ENCODE data around the gene ANKFY1. TPM values are rescaled to one million over a fixed set of nuclear protein-coding genes. Genes with fewer than 3 reads are reported as not detected.

The ANKFY1 gene
- total RNA-seq, 6 experiments from 2014 or later, result 21.3 to 34.9 (median 29.5) TPM

- H3K36me3 ChIP-seq, result peaks cover 0 to 38% (median 3%) of the 10 kb centered on the region in 4 donors
- TF ChIP-seq, protein P1, sequence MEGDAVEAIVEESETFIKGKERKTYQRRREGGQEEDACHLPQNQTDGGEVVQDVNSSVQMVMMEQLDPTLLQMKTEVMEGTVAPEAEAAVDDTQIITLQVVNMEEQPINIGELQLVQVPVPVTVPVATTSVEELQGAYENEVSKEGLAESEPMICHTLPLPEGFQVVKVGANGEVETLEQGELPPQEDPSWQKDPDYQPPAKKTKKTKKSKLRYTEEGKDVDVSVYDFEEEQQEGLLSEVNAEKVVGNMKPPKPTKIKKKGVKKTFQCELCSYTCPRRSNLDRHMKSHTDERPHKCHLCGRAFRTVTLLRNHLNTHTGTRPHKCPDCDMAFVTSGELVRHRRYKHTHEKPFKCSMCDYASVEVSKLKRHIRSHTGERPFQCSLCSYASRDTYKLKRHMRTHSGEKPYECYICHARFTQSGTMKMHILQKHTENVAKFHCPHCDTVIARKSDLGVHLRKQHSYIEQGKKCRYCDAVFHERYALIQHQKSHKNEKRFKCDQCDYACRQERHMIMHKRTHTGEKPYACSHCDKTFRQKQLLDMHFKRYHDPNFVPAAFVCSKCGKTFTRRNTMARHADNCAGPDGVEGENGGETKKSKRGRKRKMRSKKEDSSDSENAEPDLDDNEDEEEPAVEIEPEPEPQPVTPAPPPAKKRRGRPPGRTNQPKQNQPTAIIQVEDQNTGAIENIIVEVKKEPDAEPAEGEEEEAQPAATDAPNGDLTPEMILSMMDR (IDR thresholded peaks at IDR 0.05), result no peak
- no peak for TF ChIP-seq POLR2A (IDR thresholded peaks at IDR 0.05)
- ATAC-seq (no peak), DNase-seq (no peak)
- H3K4me1 ChIP-seq, result peaks cover 0 to 25% (median 0%) of the 10 kb centered on the region in 4 donors
- peak overlapping the region in 1 of 3 donors; percentile 51 for H3K27ac ChIP-seq
- no peak overlapping the region for H3K4me3 ChIP-seq
- 26% methylated on average over 3 of the region's 3 CpGs for WGBS (ENCODE audit: insufficient coverage, low coverage, low lambda C conversion rate, missing lambda C conversion rate)
- intact Hi-C loops (cut with DNase I), result no loop called here
- no peaks in the 10 kb centered on the region for H3K27me3 ChIP-seq
- no peaks in the 10 kb centered on the region for H3K9me3 ChIP-seq
These were observed 27.3 kb downstream of the ANKFY1 start for GRCh38 chr17:4236456-4236855.

GRCh38 chr17:4235372-4236279 lies 28.2 kb downstream of the ANKFY1 start:
- Histone ChIP-seq H3K4me3 (no peak overlapping the region), H3K9me3 (no peaks in the 10 kb centered on the region), H3K36me3 (peaks cover 0 to 31% (median under 1%) of the 10 kb centered on the region in 4 donors), H3K4me1 (peaks cover 0 to 29% (median 0%) of the 10 kb centered on the region in 4 donors), H3K27me3 (no peaks in the 10 kb centered on the region), H3K27ac (peak overlapping the region in 2 of 3 donors; percentile 26 to 51)
- no peak for TF ChIP-seq POLR2A (IDR thresholded peaks at IDR 0.05)
- TF ChIP-seq, protein P1 (IDR thresholded peaks at IDR 0.05), result no peak
- WGBS (ENCODE audit: insufficient coverage, low coverage, low lambda C conversion rate, missing lambda C conversion rate), result 57% methylated on average over 8 of the region's 8 CpGs
- DNase-seq (peak in 2 of 3 donors; percentile 61 to 67), ATAC-seq (peak; percentile 50 to 89 (median 82))
- intact Hi-C loops (cut with DNase I), result no loop called here

- TF ChIP-seq, protein P1 (IDR thresholded peaks at IDR 0.05), result no peak
- TF ChIP-seq POLR2A (IDR thresholded peaks at IDR 0.05), result no peak
- H3K4me3 ChIP-seq, result no peak overlapping the region
- H3K9me3 ChIP-seq, result no peaks in the 10 kb centered on the region
- peaks cover 0 to 22% (median 2%) of the 10 kb centered on the region in 4 donors for H3K36me3 ChIP-seq
- ATAC-seq (no peak), DNase-seq (no peak)
- H3K27ac ChIP-seq, result peak overlapping the region in 1 of 3 donors; percentile 51
- H3K27me3 ChIP-seq, result no peaks in the 10 kb centered on the region
- intact Hi-C loops (cut with DNase I), result no loop called here
- peaks cover 0 to 37% (median 0%) of the 10 kb centered on the region in 4 donors for H3K4me1 ChIP-seq
These were observed 29.4 kb downstream of the ANKFY1 start for GRCh38 chr17:4234401-4234800.

DNA sequence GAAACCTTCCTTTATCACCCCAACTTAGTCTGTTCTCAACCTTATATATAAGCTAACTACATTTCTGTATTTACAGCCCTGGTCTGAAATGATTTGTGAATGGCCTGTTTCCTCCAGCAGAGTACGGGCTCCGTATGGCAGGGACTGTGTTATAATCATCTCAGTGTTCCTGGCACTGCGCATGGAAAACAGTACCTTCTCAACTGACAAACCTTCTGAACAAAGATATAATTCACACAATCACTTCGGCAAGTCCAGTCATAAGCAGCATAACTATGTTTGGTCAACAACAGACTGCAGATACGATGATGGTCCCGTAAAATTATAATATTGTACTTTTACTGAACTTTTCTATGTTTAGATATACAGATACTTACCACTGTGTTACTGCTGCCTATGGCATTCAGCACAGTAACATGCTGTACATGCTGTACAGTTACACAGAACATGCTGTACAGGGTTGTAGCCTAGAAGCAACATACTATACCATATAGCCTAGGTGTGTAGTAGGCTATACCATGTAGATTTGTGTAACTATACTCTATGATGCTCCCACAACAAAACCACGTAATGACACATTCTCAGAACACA lies 30.0 kb downstream of the ANKFY1 start:
- 90% methylated on average over 7 of the region's 7 CpGs for WGBS (ENCODE audit: insufficient coverage, low coverage, low lambda C conversion rate, missing lambda C conversion rate)
- H3K9me3 ChIP-seq, result no peaks in the 10 kb centered on the region
- ATAC-seq, result no peak
- no peak overlapping the region for H3K27ac ChIP-seq
- intact Hi-C loops (cut with DNase I), result no loop called here
- DNase-seq, result no peak
- no peak overlapping the region for H3K4me3 ChIP-seq
- H3K4me1 ChIP-seq, result peaks cover 0 to 37% (median 0%) of the 10 kb centered on the region in 4 donors
- no peaks in the 10 kb centered on the region for H3K27me3 ChIP-seq
- H3K36me3 ChIP-seq, result peaks cover 0 to 22% (median 2%) of the 10 kb centered on the region in 4 donors
- TF ChIP-seq POLR2A (IDR thresholded peaks at IDR 0.05), result no peak
- TF ChIP-seq, protein P1 (IDR thresholded peaks at IDR 0.05), result no peak
